ENCODE results near the gene PHLDA3. TPM values are rescaled to one million over a fixed set of nuclear protein-coding genes. Genes with fewer than 3 reads are reported as not detected.

The PHLDA3 gene
- total and polyA plus RNA-seq, 2 of the 13 experiments (the other 11 are each of a cell fraction or from before 2014, with no cell fraction given) = 16.7 to 33.6 TPM

DNA sequence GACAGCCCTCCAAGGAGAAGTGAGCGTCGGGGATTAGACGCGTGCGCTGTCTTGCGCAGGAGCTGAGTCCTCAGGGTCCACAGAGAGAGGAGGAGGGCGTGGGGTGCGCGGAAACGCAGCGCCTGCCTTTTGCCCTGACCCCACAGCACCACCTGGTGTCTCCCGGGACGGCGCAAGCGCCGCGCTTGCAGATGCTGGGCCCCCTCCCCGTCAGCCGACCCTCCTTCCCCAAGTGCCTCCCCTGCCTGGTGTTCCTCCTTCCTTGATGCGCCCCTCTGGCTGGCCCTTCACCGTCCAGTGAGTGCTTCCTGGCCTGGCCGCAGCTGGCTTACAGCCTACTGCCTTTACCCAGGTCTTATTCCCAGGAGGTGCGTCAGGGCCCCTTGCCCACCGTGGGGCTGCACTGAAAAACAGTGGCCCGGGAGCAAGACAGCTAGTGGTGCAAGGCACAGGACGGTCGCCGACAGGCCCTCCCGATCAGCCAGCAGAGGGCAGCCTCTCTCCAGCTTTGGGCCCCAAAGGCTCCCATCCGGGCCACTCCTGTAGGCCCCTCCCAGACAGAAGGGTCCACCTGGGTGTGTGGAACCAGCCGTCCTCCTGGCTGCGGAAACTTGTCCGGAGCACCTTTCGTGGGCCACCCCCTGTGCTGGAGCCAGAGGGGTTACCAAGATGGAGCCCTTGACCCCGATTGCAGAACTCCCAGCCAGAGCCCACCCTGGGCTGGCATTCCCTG is 12.9 kb upstream of the PHLDA3 start (continued):
- TF ChIP-seq, protein P1, sequence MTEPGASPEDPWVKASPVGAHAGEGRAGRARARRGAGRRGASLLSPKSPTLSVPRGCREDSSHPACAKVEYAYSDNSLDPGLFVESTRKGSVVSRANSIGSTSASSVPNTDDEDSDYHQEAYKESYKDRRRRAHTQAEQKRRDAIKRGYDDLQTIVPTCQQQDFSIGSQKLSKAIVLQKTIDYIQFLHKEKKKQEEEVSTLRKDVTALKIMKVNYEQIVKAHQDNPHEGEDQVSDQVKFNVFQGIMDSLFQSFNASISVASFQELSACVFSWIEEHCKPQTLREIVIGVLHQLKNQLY (CRISPR knock-in tag; IDR thresholded peaks at IDR 0.05) = no peak
- no peak for TF ChIP-seq BHLHE40 (IDR thresholded peaks at IDR 0.05; ENCODE audit: low read length)
- TF ChIP-seq ZNF788 (CRISPR knock-in tag; IDR thresholded peaks at IDR 0.05; ENCODE audit: borderline replicate concordance) = peak; percentile 74; the same call in 1 of the 2 replicates
- TF ChIP-seq NFRKB (IDR thresholded peaks at IDR 0.05) = no peak
- no peak for TF ChIP-seq ZNF33A (CRISPR knock-in tag; IDR thresholded peaks at IDR 0.05; ENCODE audit: borderline replicate concordance)
- TF ChIP-seq PAX8 (CRISPR knock-in tag; IDR thresholded peaks at IDR 0.05; ENCODE audit: borderline replicate concordance) = no peak
- TF ChIP-seq MXD4 (CRISPR knock-in tag; IDR thresholded peaks at IDR 0.05) = no peak
- TF ChIP-seq NFYC (CRISPR knock-in tag; IDR thresholded peaks at IDR 0.05) = no peak
- no peak for TF ChIP-seq CBFB (CRISPR knock-in tag; IDR thresholded peaks at IDR 0.05)
- no peak for TF ChIP-seq REPIN1 (CRISPR knock-in tag; IDR thresholded peaks at IDR 0.05; ENCODE audit: borderline replicate concordance, low read depth)
- TF ChIP-seq ZNF816 (CRISPR knock-in tag; IDR thresholded peaks at IDR 0.05; ENCODE audit: borderline replicate concordance) = peak; percentile 65; the same call in 1 of the 2 replicates
- TF ChIP-seq, protein P2, sequence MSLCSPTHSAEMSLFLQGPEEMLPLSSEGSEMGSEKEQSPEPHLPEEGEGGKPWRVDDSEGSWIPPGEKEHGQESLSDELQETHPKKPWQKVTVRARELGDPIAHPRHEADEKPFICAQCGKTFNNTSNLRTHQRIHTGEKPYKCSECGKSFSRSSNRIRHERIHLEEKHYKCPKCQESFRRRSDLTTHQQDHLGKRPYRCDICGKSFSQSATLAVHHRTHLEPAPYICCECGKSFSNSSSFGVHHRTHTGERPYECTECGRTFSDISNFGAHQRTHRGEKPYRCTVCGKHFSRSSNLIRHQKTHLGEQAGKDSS (CRISPR knock-in tag; IDR thresholded peaks at IDR 0.05; ENCODE audit: borderline replicate concordance, low read depth) = no peak; the same call in 1 of the 2 replicates
- TF ChIP-seq CHD4 (IDR thresholded peaks at IDR 0.05; ENCODE audit: borderline replicate concordance, low read length) = no peak
- TF ChIP-seq SNAPC2 (CRISPR knock-in tag; IDR thresholded peaks at IDR 0.05) = no peak
- no peak for TF ChIP-seq ZSCAN12 (CRISPR knock-in tag; IDR thresholded peaks at IDR 0.05)
- no peak for TF ChIP-seq MIER3 (CRISPR knock-in tag; IDR thresholded peaks at IDR 0.05; ENCODE audit: borderline replicate concordance)
- no peak for TF ChIP-seq KLF9 (CRISPR knock-in tag; IDR thresholded peaks at IDR 0.05; ENCODE audit: low read depth)
- TF ChIP-seq, protein P3, sequence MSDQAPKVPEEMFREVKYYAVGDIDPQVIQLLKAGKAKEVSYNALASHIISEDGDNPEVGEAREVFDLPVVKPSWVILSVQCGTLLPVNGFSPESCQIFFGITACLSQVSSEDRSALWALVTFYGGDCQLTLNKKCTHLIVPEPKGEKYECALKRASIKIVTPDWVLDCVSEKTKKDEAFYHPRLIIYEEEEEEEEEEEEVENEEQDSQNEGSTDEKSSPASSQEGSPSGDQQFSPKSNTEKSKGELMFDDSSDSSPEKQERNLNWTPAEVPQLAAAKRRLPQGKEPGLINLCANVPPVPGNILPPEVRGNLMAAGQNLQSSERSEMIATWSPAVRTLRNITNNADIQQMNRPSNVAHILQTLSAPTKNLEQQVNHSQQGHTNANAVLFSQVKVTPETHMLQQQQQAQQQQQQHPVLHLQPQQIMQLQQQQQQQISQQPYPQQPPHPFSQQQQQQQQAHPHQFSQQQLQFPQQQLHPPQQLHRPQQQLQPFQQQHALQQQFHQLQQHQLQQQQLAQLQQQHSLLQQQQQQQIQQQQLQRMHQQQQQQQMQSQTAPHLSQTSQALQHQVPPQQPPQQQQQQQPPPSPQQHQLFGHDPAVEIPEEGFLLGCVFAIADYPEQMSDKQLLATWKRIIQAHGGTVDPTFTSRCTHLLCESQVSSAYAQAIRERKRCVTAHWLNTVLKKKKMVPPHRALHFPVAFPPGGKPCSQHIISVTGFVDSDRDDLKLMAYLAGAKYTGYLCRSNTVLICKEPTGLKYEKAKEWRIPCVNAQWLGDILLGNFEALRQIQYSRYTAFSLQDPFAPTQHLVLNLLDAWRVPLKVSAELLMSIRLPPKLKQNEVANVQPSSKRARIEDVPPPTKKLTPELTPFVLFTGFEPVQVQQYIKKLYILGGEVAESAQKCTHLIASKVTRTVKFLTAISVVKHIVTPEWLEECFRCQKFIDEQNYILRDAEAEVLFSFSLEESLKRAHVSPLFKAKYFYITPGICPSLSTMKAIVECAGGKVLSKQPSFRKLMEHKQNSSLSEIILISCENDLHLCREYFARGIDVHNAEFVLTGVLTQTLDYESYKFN (CRISPR knock-in tag; conservative IDR thresholded peaks at IDR 0.05) = peak; percentile 22; the same call in 1 of the 2 replicates
- TF ChIP-seq NR1H2 (CRISPR knock-in tag; IDR thresholded peaks at IDR 0.05; ENCODE audit: borderline replicate concordance, low read depth) = no peak
- no peak for TF ChIP-seq ZNF30 (CRISPR knock-in tag; IDR thresholded peaks at IDR 0.05)
- TF ChIP-seq, protein P4, sequence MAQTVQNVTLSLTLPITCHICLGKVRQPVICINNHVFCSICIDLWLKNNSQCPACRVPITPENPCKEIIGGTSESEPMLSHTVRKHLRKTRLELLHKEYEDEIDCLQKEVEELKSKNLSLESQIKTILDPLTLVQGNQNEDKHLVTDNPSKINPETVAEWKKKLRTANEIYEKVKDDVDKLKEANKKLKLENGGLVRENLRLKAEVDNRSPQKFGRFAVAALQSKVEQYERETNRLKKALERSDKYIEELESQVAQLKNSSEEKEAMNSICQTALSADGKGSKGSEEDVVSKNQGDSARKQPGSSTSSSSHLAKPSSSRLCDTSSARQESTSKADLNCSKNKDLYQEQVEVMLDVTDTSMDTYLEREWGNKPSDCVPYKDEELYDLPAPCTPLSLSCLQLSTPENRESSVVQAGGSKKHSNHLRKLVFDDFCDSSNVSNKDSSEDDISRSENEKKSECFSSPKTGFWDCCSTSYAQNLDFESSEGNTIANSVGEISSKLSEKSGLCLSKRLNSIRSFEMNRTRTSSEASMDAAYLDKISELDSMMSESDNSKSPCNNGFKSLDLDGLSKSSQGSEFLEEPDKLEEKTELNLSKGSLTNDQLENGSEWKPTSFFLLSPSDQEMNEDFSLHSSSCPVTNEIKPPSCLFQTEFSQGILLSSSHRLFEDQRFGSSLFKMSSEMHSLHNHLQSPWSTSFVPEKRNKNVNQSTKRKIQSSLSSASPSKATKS (CRISPR knock-in tag; IDR thresholded peaks at IDR 0.05) = no peak
- no peak for TF ChIP-seq SETDB1 (CRISPR knock-in tag; IDR thresholded peaks at IDR 0.05; ENCODE audit: borderline replicate concordance)
- TF ChIP-seq ZNF207 (IDR thresholded peaks at IDR 0.05; ENCODE audit: borderline replicate concordance) = no peak
